ENCODE results near the gene ROPN1. TPM values are rescaled to one million over a fixed set of nuclear protein-coding genes. Genes with fewer than 3 reads are reported as not detected.

The ROPN1 gene
- total and polyA plus RNA-seq, 2 of the 4 experiments (the other 2 are of a cell fraction): 0.03 to 0.18 TPM

DNA sequence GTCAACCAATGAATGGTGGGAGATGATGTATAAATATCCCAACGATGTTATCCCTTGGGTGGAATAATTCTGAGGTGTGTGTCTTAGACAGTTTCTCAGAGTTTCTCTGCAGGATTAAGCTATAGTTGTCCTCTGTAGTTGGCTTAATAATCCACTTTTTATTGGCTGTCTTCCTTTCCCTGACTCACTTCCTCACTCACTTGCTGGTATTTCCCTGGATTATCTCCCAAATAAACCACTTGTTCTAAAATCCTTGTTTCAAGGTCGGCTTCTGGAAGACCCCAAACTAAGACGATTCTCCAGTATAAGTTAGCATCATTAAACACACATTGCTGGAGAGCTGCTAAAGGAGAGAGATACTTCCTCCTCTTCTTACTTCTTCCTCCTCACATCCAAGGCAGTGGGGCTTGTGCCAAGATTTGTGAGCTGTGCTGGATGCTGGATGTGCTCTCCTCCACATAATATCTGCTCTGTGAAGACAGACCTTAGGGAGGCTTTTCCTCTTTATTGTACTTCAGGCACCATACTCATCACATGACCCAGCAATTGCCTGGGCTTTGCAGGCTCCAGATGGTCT, 22.5 kb upstream of the ROPN1 start:
- Histone ChIP-seq H3K4me2 (ENCODE audit: low read depth, low read length) (no peak overlapping the region), H2AFZ (replicated peaks; ENCODE audit: low read length, poor library complexity) (no peak overlapping the region), H3K4me3 (ENCODE audit: insufficient read depth, low read depth, low read length) (no peak overlapping the region), H4K91ac (ENCODE audit: insufficient read depth, low read depth, low read length) (no peak overlapping the region), H3K79me1 (ENCODE audit: low read depth in 1 of 2, low read length in 2 of 2) (no peaks in the 10 kb centered on the region), H2AK9ac (replicated peaks; ENCODE audit: low read depth, low read length, poor library complexity) (no peak overlapping the region), H3K27ac (ENCODE audit: insufficient read depth, low read length) (no peak overlapping the region), H3K9ac (ENCODE audit: low read depth, low read length) (no peak overlapping the region), H2BK5ac (ENCODE audit: low read depth, low read length, poor library complexity, severe bottlenecking) (no peak overlapping the region), H3K4ac (ENCODE audit: low read depth, low read length) (no peak overlapping the region), H3K9me1 (ENCODE audit: insufficient read depth, low read length) (no peaks in the 10 kb centered on the region), H4K20me1 (ENCODE audit: insufficient read depth, low read length) (no peaks in the 10 kb centered on the region), H2AK5ac (ENCODE audit: low read depth, low read length) (no peak overlapping the region), H3K14ac (replicated peaks; ENCODE audit: low read depth, low read length) (no peak overlapping the region), H3K36me3 (ENCODE audit: control insufficient read depth, insufficient read depth, low read length) (no peaks in the 10 kb centered on the region), H4K5ac (ENCODE audit: low read depth, low read length) (no peak overlapping the region), H3K27me3 (ENCODE audit: control insufficient read depth, insufficient read depth, low read length) (peaks cover 25% of the 10 kb centered on the region), H2BK15ac (ENCODE audit: low read depth, low read length) (no peak overlapping the region), H4K8ac (ENCODE audit: low read depth in 2 of 2, low read length in 2 of 2) (no peak overlapping the region), H3K23ac (ENCODE audit: low read depth, low read length) (no peak overlapping the region), H3K9me3 (ENCODE audit: control insufficient read depth, insufficient read depth, low read length) (no peaks in the 10 kb centered on the region), H2BK20ac (ENCODE audit: low read depth, low read length) (no peak overlapping the region), H3K4me1 (ENCODE audit: control insufficient read depth, insufficient read depth, low read length) (no peaks in the 10 kb centered on the region), H2BK120ac (ENCODE audit: low read depth, low read length) (no peak overlapping the region), H3K18ac (ENCODE audit: low read depth, low read length) (no peak overlapping the region), H3K56ac (ENCODE audit: extremely low read depth, insufficient read depth, low read length) (no peak overlapping the region)
- intact Hi-C loops (cut with micrococcal nuclease): no loop called here
- BruUV-seq (replicated peaks): no TSS peak
- TF ChIP-seq, protein P1, sequence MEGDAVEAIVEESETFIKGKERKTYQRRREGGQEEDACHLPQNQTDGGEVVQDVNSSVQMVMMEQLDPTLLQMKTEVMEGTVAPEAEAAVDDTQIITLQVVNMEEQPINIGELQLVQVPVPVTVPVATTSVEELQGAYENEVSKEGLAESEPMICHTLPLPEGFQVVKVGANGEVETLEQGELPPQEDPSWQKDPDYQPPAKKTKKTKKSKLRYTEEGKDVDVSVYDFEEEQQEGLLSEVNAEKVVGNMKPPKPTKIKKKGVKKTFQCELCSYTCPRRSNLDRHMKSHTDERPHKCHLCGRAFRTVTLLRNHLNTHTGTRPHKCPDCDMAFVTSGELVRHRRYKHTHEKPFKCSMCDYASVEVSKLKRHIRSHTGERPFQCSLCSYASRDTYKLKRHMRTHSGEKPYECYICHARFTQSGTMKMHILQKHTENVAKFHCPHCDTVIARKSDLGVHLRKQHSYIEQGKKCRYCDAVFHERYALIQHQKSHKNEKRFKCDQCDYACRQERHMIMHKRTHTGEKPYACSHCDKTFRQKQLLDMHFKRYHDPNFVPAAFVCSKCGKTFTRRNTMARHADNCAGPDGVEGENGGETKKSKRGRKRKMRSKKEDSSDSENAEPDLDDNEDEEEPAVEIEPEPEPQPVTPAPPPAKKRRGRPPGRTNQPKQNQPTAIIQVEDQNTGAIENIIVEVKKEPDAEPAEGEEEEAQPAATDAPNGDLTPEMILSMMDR (conservative IDR thresholded peaks at IDR 0.05; ENCODE audit: low read depth, low read length): no peak
- TF ChIP-seq USF2 (IDR thresholded peaks at IDR 0.05; ENCODE audit: low read depth, low read length) (no peak), RFX5 (IDR thresholded peaks at IDR 0.05; ENCODE audit: low read depth, low read length) (no peak), RAD21 (IDR thresholded peaks at IDR 0.05; ENCODE audit: low read length) (no peak), MAZ (IDR thresholded peaks at IDR 0.05; ENCODE audit: borderline replicate concordance, low read depth, low read length) (no peak), RCOR1 (IDR thresholded peaks at IDR 0.05; ENCODE audit: insufficient replicate concordance, low read length) (no peak), POLR2A (IDR thresholded peaks at IDR 0.05; ENCODE audit: low read depth, low read length) (no peak), ELK1 (IDR thresholded peaks at IDR 0.05; ENCODE audit: borderline replicate concordance, low read depth, low read length) (no peak), FOS (IDR thresholded peaks at IDR 0.05; ENCODE audit: low read depth, low read length) (no peak), CEBPB (IDR thresholded peaks at IDR 0.05; ENCODE audit: low read depth, low read length) (no peak)
- in situ Hi-C loops (cut with MboI; ENCODE audit: low sequenced_read_pairs): loop anchor here (5.0 kb wide), 1 partner anchor 453 kb away; no protein-coding TSS in a partner anchor
- WGBS, 2 experiments (ENCODE audit: extremely low coverage in 2 of 2, insufficient read length in 1 of 2): no CpG with 5 or more reads among the region's 3 CpGs
- peak; percentile 17 for DNase-seq
- ChIA-PET CTCF (interaction anchor here (1.0 to 1.8 kb wide), 2 partner anchors 18 to 55 kb away, joined by 4 to 7 read pairs; partner anchors contain the start of gene KALRN), POLR2A (ENCODE audit: unreplicated experiment) (no interaction called here)
- dilution Hi-C loops (cut with HindIII; ENCODE audit: low sequenced_read_pairs, unreplicated experiment): no loop called here
- ATAC-seq (ENCODE audit: low read depth): no peak

Measured in IMR-90 (cell line).